Myocyte (in vitro differentiated cells): ENCODE data around the gene TMEM131L. TPM values are rescaled to one million over a fixed set of nuclear protein-coding genes. Genes with fewer than 3 reads are reported as not detected.
"Not testable (repeated sequence)": the region's sequence is repeated elsewhere in the genome, so short reads cannot be mapped to it uniquely, and the experiment has no call there.

Experiments used
- DNase-seq: peaks from one replicate; pipeline ENCODE4 v3.0.0-alpha.2; 2012; ENCODE audit warnings: low read depth
- total RNA-seq: library from RNA; depleted of rRNA; stranded (reverse); fragments of >200 nt; gene quantifications from 2 replicates; pipeline ENCODE4 v1.2.3, GENCODE V29; 2014

Gene TMEM131L
- total RNA-seq, 1 donor from 2014 or later, result 13.3 TPM

DNA sequence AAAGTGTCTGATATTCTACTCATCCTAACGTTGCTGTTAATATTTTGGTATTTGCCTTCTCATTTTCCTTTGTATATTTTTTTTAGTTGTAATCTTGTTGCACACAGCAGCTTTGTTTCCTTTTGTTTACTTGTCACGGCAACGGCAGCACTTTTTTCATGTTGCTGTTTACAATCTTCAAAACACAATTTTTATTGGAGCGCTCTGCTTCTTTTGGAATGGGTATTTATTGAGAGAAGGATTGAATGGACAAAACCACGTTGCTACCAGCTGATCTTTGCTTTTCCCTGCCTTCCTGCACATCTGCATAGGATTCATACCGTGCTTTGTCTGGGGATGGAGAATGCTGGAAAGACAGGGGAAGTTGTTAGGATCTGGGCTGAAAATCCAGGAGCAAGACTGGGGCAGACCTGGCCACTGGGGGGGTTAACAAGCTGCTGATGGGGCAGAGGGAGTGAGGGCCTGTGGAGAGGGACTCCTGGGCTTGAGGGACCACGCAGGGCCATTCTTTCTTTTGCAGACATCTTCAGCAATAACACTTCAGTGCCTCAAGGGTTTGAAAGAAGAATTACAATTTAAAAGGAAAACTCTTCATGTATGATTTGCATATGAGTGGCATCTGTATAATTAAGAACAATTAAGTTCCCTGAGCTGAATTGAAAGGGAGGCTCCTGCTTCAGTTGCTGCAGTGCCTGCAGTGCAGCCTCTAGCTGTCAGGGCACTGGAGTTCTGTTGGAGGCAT is 69.8 kb downstream of the TMEM131L start:
- DNase-seq, result no peak

DNA sequence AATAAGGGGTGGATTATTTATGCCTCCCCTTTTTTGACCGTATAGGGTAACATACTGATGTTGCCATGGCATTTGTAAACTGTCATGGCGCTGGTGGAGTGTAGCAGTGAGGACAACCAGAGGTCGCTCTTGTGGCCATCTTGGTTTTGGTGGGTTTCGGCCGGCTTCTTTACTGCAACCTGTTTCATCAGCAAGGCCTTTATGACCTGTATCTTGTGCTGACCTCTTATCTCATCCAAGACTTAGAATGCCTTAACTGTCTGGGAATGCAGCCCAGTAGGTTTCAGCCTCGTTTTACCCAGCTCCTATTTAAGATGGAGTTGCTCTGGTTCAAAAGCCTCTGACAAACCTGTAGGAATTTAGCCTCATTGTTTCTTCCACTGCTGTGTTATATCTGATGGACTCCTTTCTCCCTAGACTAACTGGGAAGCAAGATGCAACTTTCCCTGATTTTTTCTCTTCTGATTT is 71.4 kb downstream of the TMEM131L start:
- DNase-seq, result no peak

DNA sequence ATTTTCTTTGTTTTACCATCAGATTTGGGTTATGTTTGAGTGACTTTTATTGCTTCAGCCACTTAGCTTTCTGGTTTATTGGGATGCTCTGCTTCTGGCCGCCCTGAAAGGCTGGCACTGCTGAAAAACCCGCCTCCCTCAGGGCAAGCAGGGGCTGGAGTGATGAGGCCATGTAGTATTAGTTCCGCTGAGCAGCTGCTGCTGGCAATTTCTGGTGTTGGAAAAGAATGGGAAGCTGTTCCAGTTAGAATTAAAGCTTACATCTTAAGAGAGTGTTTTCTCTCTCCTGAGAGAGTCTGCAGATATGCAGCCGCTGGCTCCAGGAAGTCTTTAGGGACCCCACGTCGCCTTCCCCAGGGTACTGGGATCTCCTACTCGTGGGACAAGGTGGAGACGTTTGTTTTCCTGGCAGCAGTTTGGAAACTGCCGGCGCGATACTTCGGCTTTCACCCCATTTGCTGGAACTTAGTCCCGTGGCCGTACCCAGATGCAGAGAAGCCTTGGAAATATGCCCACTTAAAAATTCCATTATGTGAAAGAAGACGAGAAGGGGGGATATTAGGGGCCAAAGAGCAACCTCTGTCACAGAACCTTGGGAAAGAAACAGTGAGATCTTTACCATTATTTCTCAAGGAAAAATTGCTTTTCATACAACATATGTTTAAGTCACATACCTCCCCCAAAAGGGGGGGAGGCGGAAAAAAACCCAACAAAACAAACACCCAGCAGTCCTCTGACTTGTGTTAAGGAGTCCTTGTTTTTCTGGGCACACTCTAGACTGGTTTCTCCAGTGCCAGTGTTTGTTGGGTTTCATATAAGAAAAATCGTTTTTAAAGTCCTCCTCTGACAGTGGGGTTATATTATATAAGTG is 72.6 kb downstream of the TMEM131L start:
- DNase-seq, result peak; percentile 50

DNA sequence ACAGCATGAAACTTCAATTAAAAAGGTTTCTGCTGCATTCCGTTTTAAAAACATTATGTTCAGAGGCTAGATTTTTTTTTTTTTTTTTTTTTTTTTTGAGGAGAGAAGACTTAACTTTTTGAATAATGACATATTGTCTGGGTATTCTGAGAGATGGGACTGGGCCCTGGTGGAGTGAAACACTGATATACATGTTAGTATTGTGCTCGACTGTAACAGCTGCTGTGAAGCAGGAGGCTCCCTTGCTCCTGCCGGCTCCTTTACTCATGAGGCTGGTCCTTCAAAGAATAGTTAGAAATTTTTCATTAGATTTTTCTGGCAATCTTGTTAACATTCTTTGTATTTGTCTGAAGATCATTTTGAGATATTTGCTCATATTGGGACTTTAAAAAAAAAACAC is 73.3 kb downstream of the TMEM131L start:
- DNase-seq, result no peak

DNA sequence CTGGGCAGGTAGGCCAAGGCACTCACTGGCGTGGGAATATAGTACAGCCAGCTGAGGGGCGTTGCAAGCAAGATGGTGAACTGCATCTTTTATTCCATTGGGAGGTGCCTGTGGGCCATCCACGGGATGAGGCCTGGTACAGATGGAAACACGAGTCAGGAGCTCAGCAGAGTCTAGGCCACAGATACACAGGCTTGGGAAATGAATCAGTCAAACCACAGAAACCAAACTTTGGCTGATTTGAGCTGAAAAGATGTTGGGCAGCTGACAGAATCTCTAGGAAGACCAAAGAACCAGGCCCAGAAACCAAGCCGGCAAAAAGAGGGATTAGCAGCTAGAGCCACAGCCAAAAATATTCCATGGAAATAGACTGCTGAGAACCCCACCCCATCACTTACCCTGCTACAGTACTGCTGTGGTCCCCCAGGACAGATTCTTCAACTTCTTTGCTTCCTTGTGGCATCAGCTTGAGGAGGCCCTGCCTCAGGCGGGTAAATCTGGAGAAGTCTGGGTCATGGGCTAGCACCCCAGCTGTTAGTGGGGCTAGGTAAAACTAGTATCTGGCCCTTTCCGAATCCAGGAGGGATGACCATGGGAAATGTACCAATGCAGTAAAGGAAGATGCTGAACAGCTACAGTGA is 75.4 kb downstream of the TMEM131L start:
- DNase-seq, result peak; percentile 99

DNA sequence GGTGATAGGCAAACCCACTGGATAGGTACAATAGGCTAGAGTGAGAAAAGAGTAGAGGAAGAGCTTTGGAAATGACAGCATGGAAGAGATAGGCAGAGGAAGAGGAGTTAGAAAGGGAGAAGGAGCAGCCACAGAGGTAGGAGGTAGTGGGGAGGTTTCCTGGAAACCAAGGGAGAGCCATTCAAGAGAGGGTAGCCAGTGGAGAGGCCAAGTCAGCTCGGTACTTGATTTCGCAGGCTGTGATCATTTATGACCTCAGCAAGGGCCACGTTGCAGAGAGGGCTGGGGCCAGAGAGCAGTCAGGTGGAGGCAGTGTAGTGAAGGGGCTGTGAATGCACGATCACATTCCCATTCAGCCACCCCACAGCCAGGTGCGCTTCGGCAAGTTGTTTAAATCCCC is 76.0 kb downstream of the TMEM131L start:
- DNase-seq, result no peak

DNA sequence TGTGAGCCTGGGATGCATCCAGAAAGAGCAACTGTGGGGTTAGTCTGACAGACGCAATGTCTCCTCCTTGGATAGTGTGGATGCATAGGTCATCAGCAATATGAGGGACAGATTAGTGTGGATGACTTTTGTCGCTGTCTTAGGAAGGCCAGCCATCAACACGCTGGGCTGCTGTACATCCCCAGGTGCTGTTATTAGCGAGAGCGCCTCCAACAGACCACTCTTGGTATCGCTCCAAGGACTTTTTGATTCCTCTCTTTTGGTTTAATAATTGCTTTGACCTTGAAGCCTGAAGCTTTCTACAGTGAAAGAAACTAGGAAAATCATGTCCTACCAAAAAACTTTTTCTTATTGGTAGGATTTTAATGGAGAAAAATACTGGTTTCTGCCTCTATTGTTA is 76.7 kb downstream of the TMEM131L start:
- no peak for DNase-seq

DNA sequence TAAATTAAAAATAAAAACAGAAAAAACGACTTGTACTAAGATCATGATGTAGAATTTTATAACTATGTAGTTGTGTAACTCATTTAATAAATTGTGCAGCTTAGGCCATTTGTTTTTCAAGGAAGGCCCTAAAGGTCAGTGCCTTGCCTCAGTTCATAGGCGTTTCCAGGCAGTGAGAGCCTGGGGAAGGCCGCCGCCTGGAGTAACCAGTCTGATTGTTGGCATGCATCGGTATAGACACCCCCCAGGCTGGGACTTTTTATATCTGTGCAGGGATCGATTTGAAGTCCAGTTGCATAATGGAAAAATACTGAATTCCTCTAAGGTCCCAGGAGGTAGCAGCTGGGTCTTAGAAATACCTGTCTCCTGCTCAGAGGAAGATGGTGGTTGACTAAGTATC is 77.2 kb downstream of the TMEM131L start:
- DNase-seq, result no peak

DNA sequence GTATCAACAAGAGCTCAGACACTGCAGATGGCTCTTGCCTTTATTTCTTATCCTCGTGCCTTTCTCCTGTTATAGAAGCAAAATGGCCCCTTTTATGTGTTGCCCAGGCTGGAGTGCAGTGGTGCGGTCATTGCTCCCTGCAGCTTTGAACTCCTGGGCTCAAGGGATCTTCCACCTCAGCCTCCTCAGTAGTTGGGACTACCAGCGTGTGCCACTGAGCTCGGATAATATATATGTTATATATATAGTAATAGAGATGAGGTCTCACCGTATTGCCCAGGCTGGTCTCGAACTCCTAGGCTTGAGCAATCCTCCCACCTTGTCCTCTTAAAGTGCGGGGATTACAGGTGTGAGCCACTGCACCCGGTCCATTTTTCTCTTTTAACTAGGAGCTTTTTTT is 79.7 kb downstream of the TMEM131L start:
- no peak for DNase-seq

DNA sequence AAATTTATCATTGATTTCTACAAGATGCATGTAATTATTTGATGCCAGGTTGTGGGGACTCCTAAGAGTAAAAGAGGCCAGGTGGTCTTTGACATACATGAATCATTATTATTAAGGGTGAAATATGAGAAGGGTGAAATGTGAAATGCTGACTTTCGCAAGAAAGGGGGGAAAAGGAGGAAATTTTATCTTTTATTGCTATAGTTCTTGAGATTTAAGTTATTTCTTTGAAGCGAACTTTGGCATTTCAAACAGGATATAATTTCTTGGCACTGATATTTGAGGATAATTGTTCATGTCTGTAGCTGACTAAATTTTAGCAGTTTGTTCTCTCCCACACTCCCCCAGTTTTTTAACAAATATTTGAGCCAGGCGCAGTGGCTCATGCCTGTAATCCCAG is 80.1 kb downstream of the TMEM131L start:
- DNase-seq, result no peak

DNA sequence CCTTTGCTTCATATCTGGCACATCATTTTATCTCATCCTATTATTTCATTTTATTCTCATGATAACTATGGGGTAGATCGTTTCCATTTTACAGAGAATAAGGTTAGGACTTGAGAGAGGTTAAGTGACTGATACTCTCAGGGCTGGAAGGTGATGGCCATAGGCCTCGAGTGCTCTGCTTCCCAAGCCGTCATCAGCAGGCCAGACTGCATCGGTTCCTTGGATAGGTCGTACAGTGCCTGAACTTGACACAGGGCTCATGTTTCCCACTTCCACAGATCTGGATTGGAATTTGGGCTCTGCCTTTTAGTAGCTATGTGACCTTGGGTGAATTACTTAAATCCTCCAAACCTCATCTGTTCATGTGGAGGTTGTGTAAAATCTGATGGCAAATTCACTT is 81.4 kb downstream of the TMEM131L start:
- no peak for DNase-seq

DNA sequence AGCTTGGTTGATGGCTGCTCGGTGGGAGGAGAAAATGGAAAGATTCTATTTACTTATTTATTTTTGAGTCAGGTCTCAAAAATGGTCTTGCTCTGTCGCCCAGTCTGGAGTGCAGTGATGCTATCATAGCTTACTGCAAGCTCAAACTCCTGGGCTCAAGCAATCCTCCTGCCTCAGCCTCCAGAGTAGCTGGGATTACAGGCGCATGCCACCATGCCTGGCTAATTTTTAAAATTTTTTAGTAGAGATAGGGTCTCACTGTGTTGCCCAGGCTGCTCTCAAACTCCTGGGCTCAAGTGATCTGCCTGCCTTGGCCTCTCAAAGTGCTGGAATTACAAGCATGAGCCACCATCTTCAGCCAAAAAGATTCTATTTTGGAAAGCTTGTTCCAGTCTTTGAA is 82.7 kb downstream of the TMEM131L start:
- DNase-seq, result not testable (repeated sequence)

DNA sequence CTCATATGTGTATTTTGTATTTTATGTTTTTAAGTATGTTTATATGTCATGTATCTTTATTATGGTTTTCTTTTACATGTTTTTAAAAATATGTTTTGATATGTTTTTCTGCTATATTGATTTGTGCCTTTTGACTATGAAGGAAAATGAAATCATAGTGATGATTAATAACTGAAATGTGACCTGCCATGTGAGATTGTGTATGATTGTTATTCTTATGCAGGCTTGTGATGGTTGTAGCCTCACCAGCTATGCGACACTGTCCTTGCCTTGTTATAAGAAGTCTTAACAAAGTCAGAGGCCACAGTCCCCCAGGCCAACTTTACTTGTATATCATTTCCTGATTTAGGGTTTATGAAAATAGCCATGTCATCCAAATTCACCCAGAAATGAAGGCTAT is 83.2 kb downstream of the TMEM131L start:
- DNase-seq, result no peak

DNA sequence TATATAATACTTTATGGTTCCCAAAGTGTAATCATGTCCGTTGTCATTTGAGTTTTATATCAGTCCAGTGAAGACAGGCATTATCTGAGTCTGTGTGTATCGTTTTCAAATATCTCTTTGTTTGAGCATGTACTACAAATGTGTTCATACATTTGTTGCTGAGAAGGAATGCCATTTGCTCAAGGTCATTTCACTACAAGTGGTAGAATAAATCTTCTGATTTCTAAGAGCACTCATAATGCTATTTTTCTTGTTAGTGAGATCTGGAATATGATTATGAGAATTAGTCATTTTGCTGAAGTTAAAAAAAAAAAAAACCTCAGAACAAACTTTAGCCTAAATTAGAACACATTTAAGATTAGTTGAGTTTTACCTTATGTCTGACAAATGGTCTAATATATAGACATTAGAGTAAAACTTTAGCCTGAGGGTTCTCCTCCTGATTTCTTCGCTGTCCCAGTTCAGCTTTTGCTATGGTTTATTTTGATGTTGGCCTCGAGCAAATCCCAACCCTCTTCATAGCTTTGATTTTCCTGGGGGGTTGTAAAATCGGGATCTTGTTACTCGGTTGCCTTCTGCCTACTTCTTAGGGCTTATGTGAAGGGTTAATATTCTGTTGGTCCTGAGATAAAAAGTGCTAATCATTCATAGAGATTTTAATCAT is 87.1 kb downstream of the TMEM131L start:
- no peak for DNase-seq

DNA sequence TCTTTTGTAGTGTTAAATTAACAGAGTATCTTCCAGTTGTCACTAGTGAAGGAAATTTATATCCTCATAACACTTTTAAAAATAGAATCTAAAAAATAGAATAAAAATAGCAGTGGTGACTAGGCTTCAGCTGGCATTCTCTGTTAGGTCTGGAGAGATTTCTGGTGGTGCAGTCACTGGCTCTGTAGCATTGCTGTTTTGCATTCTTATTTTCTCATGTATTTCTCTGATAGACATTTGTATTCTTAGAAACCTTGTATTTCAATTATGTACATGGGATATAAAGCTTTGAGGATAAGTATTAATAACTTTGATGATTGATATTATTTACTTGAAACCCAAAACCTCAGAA is 87.6 kb downstream of the TMEM131L start:
- peak; percentile 76 for DNase-seq

DNA sequence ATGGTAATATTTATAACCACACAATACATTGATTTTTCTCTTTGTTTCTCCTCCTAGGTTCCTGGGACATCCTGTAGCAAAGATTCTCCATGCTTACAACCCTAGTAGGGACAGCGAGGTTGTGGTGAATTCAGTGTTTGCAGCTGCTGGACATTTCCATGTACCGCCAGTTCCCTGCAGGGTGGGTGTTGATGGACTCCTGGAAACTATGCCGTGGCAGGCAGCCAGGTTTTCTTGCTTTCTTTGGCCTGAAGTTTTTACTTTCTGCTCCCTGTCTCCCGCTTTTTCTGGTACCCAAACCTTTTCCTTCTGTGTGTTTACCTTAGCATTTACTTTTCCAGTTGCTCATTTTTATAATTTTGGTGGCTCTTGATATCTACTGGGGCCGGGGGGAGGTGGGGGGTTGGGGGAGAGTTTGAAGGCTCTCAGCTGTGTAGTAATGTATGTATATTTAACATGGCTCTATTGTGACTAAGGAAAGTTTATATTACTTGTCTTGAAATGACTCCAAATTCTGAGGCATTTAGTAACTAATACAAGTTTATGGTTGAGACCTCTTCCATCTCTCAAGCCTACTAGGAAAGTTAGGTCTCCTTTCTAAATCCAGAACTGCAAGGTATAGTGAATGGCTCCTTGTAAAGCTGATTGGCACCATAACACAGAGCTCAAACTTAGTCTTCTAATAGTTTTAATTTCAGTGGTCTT is 89.7 kb downstream of the TMEM131L start:
- DNase-seq, result peak; percentile 93

DNA sequence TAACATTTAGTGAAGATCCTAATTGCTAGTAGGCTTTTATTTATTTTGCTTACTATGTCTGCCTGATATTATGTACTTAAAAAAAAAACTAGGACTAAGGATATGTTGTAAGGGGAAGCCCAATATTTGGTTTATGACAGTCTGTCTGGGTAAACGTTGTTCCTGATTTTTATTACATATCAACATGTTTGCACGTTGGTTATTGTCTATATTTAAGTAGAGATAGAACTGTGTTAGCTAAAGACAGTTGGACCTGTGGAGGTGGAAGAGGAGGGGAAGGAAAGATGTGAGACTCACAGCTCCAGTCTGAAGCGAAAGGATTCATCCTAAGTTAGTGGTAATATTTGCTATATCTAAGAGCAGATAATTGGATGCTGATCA is 90.3 kb downstream of the TMEM131L start:
- DNase-seq, result no peak

DNA sequence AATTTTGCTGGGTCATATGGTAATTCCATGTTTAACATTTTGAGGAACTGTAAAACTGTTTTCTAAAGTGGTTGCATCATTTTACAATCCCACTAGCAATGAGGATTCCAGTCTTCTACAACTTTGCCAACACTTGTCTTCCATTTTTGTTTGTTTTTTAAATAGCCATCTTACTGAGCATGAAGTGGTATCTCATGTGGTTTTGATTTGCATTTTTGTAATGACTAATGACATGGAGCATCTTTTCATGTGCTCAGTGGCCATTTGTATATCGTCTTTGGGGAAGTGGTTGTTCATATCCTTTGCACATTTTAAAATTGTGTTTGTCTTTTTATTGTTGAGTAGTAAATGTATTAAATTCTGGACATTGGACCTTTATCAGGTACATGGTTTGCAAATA is 94.7 kb downstream of the TMEM131L start:
- peak; percentile 53 for DNase-seq

DNA sequence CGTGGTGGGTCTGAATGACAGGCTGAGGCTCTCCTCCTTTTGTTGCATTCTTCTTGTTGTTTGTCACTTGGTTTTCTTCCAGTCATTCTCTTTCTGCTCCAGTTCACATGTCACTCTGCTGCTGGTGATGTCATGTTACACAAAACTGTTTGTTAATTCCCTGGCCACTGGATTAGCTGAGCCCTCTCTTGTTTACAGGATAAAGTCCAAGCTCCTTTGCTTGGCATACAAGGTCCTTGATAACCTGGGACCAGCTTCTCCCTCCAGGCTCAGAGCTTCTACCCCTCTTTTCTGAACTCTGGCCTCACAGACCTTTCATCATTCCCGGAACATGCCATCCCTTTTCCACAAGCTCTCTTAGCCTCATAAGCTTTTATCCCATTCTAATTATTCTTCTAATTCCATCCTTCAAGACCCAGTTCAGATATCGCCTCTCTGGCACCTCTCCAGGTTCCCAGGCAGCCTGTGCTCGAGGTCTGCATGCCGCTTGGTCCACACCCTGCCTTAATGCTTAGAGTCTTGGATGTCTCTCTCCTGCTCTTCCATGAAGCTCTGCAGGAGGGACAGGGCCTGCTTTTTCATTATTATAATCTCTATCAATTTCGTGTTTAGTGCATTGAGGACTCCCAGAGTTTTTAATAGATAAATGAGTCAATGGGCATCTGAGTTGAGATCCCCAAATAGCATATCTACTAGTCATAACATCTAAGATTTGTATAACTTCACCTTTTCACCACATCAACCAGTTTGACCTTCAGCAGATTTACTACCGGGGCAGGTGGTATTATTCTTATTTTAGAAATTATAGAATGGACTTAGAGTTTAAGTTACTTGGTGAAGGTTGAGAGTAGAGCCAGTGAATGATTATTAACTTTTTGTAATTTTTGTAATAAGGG is 98.7 kb downstream of the TMEM131L start:
- DNase-seq, result peak; percentile 66

DNA sequence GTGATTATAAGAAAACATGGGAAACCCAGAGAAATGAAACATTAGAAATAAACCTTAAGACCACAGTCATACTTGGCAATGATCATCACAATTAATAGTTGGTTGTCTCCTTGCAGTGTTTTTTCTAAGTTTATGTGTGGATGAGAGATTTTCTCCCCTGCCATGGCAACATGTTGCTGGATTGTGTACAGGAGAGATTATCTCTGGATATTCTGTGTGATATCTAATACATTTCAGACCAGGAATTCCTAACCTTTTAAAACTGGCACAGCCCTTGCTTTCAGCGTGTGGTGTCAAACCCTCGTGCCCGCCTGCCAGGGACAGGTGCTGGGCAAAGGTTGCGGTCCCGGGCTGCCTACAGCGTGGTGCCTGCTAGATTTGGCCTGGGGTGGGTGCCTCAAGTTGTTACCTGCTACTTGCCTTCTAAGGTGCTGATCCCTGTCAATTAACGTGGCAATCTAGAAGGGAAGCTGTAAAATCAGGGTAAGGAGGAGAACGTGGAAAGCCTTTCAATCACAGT is 100.5 kb downstream of the TMEM131L start:
- no peak for DNase-seq
